NT2/D1 (cell line): ENCODE data around the gene DHRS9.

Experiments
- SUZ12 ChIP-seq: IDR thresholded peaks from 2 replicates; pipeline ENCODE4 v1.6.1; 2011; ENCODE audit not compliant: insufficient read length, insufficient read depth; ENCODE audit errors: extremely low read depth
- YY1 ChIP-seq: IDR thresholded peaks from 2 replicates; pipeline ENCODE4 v1.6.1; 2011; ENCODE audit not compliant: insufficient read length, insufficient read depth
- ZNF274 ChIP-seq: IDR thresholded peaks from 2 replicates; pipeline ENCODE4 v1.6.1; 2011; ENCODE audit warnings: mild to moderate bottlenecking, low read depth, low read length

DNA sequence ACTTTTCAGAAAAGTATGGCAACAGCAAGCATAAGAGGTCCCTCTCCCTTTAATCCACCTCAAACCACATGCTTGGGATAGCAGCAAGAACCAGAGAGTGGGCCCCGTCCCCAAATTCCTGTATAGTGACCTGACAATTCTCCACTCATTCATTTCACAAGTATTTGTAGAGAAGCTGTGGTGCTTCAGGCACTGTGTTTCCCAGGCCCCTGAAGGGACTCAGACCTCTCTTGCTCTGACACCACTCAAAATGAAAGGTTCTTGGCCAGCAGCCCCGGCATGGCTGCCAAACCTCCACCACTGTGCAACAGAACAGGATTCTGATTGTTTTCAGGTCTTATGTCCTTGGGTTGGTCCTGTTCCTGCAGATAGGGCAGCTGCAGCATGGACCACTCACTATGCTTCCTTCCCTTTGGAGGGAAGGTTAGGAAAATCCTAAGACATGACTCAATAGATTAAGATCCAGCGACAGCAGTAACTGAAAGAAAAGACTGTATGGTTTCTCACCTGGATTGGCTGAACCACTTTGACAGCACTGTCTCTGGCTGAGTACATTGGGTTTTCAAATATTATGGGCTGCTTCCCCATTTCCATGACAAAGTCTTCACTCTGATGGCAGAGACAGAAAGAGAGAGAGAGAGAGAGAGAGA, 67.6 kb downstream of the DHRS9 start:
- TF ChIP-seq SUZ12 (no peak), ZNF274 (no peak), YY1 (no peak)
